Ovary (tissue), 9 donors: ENCODE data around the gene FBXO38. TPM values are rescaled to one million over a fixed set of nuclear protein-coding genes. Genes with fewer than 3 reads are reported as not detected.

Experiments used
- DNase-seq, 5 donors: peaks; one replicate each; pipeline ENCODE4 v3.0.0-alpha.2; 2019 to 2020
- H3K27ac ChIP-seq, 2 donors: fragments of 200-600 bp; one replicate each; pipeline versions ENCODE4 v1.5.1 to v1.8.0; 2019 to 2022
- H3K27me3 ChIP-seq: fragments of 200-600 bp; one replicate; pipeline ENCODE4 v1.8.0; 2022
- H3K36me3 ChIP-seq: fragments of 200-600 bp; sonication (generic); one replicate; pipeline ENCODE4 v1.5.1; 2019
- H3K4me1 ChIP-seq: one replicate; pipeline ENCODE4 v1.8.1; 2013; ENCODE audit warnings: mild to moderate bottlenecking, moderate library complexity; ENCODE audit not compliant: insufficient read depth
- H3K4me3 ChIP-seq: fragments of 200-600 bp; sonication (generic); one replicate; pipeline ENCODE4 v1.5.1; 2017
- H3K9me3 ChIP-seq, 2 donors: fragments of 200-600 bp in 1 of 2; sonication (generic) in 1 of 2; one replicate each; pipeline versions ENCODE4 v1.5.1 to v1.8.1; 2013 to 2019; ENCODE audit warnings: mild to moderate bottlenecking in 1 of 2, moderate library complexity in 1 of 2
- EP300 ChIP-seq: sonication (generic); formaldehyde crosslinking; IDR thresholded peaks from one replicate; pipeline ENCODE4 v1.6.1; 2017; ENCODE audit warnings: antibody characterized with exemption
- POLR2A ChIP-seq: fragments of 450-650 bp; IDR thresholded peaks from one replicate; pipeline ENCODE4 v1.6.1; 2017; ENCODE audit warnings: antibody characterized with exemption, mild to moderate bottlenecking, moderate library complexity
- WGBS, 3 donors: extraction: QIAGEN DNeasy Blood & Tissue Kit in 1 of 3; methylation state at CpG; one replicate each; pipeline versions ENCODE4 v1.1.5 to v1.1.7; 2013 to 2017; 5-methylcytosine and 5-hydroxymethylcytosine counted together
- intact Hi-C, 4 donors: fragments of 100-400 bp; cut with DNase I; formaldehyde crosslinking; loops; one replicate each; pipeline versions ENCODE4 v1.11.0 to v1.15.1; 2022 to 2023
- polyA plus RNA-seq, 2 donors: library from polyadenylated mRNA; stranded (reverse); fragments of 200-250 nt in 1 of 2; fragments of 350-450 nt in 1 of 2; fragmentation: Illumina TruSeq in 1 of 2; extraction: RNeasy Lipid Tissue Mini Kit (QIAGEN cat#74804) in 1 of 2; gene quantifications; one replicate each; pipeline ENCODE4 v1.2.3, GENCODE V29; 2013 to 2014
- total RNA-seq, 7 donors: library from RNA; depleted of rRNA in 2 of 7; stranded (reverse); fragments of >200 nt in 2 of 7; fragmentation: NEBNext Ultra II Directional in 3 of 7; extraction: Animal tissue kit (Norgen Biotek cat#: 25700) in 3 of 7; gene quantifications; one replicate each; pipeline versions ENCODE4 v1.1.0 to v1.2.4, GENCODE V29; 2016 to 2023
- TF ChIP-seq, protein P1 (sequence below), 3 donors: fragments of 450-650 bp in 2 of 3; fragments of 200-600 bp in 1 of 3; IDR thresholded peaks; one replicate each; pipeline versions ENCODE4 v1.5.1 to v1.8.0; 2016 to 2022; ENCODE audit warnings: antibody characterized with exemption in 3 of 3, mild to moderate bottlenecking in 1 of 3
- donor health status: DM: no; HTN: no; CAD: no; lungs with moderate emphysema.
- donor health status: DM: no; HTN: no; CAD: no.
- donor health status: Bipolar disorder and iron deficiency.
- donor health status: DM: yes; HTN: yes; CAD: no.
- donor health status: DM: no; HTN: no; CAD: no.
- donor health status: DM: yes; HTN: yes; CAD: no.

FBXO38 gene
- total and polyA plus RNA-seq, 9 donors = 16.7 to 47.0 (median 36.2) TPM

DNA sequence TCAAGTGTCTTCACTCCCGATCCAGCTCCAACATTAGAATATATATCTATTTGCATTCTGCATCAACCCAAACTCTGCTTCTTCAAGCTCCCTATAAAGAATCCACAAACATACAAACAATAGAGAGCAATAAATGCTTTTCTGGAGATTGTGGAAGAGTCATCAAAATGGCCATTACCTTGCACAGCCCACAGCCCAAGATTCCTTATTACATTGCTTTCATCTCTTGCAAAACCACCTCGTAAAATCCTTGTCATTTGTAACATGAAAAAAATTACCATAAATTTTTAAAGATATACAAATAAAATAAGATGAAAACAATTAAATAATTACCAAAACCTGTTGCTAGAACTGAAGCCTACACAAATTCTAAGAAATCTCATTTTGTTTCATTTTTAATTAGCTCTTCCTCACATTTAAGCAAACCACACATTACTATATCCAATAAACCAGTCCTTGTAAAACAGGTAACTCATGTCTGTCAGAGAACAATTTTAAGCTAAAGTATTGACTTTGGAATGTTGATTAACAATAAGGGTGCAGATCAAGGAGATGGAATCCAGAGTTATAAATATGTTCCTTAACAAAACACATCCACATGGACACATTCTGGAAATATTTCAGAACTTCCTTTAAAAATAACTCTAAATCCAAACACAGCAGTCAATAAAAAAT, 41.2 kb upstream of the FBXO38 start:
- Histone ChIP-seq H3K4me1 (no peaks in the 10 kb centered on the region), H3K27ac (no peak overlapping the region), H3K36me3 (no peaks in the 10 kb centered on the region), H3K9me3 (no peaks in the 10 kb centered on the region), H3K27me3 (no peaks in the 10 kb centered on the region), H3K4me3 (no peak overlapping the region)
- intact Hi-C loops = no loop called here
- TF ChIP-seq, protein P1, sequence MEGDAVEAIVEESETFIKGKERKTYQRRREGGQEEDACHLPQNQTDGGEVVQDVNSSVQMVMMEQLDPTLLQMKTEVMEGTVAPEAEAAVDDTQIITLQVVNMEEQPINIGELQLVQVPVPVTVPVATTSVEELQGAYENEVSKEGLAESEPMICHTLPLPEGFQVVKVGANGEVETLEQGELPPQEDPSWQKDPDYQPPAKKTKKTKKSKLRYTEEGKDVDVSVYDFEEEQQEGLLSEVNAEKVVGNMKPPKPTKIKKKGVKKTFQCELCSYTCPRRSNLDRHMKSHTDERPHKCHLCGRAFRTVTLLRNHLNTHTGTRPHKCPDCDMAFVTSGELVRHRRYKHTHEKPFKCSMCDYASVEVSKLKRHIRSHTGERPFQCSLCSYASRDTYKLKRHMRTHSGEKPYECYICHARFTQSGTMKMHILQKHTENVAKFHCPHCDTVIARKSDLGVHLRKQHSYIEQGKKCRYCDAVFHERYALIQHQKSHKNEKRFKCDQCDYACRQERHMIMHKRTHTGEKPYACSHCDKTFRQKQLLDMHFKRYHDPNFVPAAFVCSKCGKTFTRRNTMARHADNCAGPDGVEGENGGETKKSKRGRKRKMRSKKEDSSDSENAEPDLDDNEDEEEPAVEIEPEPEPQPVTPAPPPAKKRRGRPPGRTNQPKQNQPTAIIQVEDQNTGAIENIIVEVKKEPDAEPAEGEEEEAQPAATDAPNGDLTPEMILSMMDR (IDR thresholded peaks at IDR 0.05) = no peak
- TF ChIP-seq POLR2A (no peak), EP300 (no peak)
- WGBS, 3 donors = 86 to 96% (median 89%) methylated on average over 2 of the region's 2 CpGs
- DNase-seq = no peak

DNA sequence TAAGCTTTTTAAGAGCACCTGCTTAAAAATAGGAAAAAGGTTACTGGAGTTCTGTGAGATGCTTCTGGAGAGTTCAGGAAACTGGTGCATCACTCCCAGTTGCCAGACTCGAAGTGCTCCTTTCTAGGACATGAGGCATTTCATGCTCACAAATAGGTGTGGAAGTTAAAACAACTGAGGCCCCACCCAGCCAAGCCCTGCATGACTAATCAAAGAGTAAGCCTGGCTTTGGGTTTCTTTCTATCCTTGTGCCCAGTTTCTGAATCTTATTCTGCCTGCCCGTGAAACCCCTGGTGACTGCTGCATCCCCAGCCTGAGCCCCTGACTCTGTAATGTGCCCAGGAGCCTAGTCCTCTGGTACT, 40.7 kb upstream of the FBXO38 start:
- TF ChIP-seq, protein P1 (IDR thresholded peaks at IDR 0.05) = no peak
- TF ChIP-seq POLR2A = no peak
- TF ChIP-seq EP300 = no peak
- Histone ChIP-seq H3K27ac (no peak overlapping the region), H3K27me3 (no peaks in the 10 kb centered on the region), H3K4me1 (no peaks in the 10 kb centered on the region), H3K9me3 (no peaks in the 10 kb centered on the region), H3K4me3 (no peak overlapping the region), H3K36me3 (no peaks in the 10 kb centered on the region)
- 73 to 87% (median 80%) methylated on average over 2 of the region's 2 CpGs for WGBS, 3 donors
- intact Hi-C loops = no loop called here
- DNase-seq = no peak

DNA sequence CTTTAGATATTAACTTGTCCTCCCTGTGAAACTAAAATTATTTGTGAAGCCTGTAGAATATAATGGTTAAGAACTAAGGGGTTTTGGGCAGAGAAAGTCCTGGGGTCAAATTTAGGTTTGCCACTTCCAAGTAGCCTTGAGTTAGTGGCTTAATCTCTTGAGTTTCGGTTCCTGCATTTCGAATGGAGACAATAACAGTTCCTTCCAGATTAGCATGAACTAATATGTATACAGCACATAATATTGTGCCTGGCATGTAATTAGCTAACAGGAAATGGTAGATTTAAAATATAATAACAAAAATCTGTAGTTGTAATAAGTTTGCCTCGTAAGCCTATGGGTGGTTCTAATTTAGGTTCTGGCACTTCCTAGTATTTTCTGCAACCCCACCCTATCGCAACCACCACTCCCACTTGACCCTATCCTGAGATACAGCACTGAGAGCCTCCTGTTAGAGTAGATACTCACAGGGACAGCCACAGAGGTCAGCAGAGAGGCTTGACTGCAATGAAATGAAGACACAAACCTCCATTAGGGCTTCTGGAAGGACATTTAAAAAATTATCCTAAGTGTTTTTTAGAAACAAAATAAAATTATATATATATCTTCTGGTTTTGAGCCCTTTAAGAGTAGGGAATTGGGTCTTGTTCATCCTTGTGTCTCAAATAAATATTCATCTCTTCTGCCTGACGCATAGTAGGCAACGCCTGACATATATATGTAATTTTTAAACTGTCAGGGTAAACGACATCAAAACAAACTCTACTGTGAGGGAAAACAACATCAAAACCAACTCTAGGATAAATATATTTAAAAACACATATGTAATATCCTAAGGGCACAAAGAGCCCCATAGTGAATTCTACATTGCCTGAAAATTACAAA, 39.9 kb upstream of the FBXO38 start:
- H3K4me3 ChIP-seq = no peak overlapping the region
- H3K27ac ChIP-seq = no peak overlapping the region
- WGBS, 3 donors = 74 to 88% (median 81%) methylated on average over 7 of the region's 7 CpGs
- no peaks in the 10 kb centered on the region for H3K4me1 ChIP-seq
- no peaks in the 10 kb centered on the region for H3K36me3 ChIP-seq
- intact Hi-C loops = no loop called here
- H3K9me3 ChIP-seq = no peaks in the 10 kb centered on the region
- no peaks in the 10 kb centered on the region for H3K27me3 ChIP-seq
- no peak for DNase-seq
- TF ChIP-seq EP300 (no peak), POLR2A (no peak)
- TF ChIP-seq, protein P1 (IDR thresholded peaks at IDR 0.05) = no peak

DNA sequence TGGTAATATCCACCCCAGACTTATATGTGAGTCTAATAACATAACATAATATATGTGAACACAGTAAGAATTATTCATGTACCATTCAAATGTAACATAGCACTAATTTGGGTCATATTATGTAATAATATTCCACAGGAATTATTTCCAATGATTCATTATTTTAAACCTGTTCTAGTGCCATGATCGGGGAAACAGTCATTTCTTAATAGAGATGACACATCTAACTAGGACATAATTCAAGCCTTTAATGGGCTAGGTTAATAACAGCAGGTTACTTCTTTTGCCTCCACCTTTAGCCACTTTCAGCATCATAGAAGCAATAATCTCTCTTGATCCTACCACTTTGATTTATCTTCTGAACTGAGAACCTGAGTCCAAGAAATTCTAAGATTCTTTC, 36.1 kb upstream of the FBXO38 start:
- Histone ChIP-seq H3K9me3 (no peaks in the 10 kb centered on the region), H3K36me3 (no peaks in the 10 kb centered on the region), H3K27me3 (no peaks in the 10 kb centered on the region), H3K4me1 (no peaks in the 10 kb centered on the region), H3K27ac (no peak overlapping the region), H3K4me3 (no peak overlapping the region)
- TF ChIP-seq POLR2A = no peak
- TF ChIP-seq, protein P1 (IDR thresholded peaks at IDR 0.05) = no peak
- no peak for TF ChIP-seq EP300
- 88 to 91% (median 90%) methylated on average over 1 of the region's 1 CpG for WGBS, 3 donors
- intact Hi-C loops = no loop called here
- DNase-seq = no peak
